ENCODE data around the gene CCDC15.

The CCDC15 gene

DNA sequence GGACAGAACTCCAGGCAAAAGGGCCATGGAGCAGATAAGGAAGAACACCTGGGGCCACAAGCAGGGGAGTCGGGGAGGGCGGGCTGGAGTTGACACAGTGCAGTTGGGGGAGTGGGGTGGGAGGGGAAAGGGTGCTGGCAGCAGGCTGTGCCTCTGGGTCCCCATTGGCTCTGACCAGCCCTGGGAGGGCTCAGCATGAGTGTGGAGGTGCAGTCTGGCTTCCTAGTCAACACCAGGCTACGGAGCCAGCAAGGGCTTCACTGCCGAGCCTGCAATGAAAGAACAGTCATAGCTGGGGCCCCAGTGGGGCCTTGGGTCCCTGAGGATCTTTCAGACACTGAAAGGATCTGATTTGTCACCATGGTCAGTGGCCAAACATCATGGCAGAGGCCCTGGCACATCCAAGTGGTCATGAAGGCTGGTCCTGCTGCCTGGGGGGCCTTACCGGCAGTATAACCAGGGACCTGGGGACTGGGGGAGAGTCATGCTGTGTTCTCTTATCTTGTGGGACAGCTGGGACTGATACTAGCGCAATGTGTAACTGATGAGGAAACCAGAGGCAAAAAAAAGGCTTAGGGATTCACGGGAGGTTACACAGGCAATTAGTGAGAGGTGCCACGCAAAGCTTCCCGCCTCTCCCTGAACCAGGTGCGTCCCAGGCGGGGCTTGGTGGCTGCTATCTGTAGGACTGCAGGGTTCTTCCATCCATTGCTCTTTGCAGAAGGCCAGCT lies 120.7 kb downstream of the CCDC15 start (continued):
- TF ChIP-seq, protein P1, sequence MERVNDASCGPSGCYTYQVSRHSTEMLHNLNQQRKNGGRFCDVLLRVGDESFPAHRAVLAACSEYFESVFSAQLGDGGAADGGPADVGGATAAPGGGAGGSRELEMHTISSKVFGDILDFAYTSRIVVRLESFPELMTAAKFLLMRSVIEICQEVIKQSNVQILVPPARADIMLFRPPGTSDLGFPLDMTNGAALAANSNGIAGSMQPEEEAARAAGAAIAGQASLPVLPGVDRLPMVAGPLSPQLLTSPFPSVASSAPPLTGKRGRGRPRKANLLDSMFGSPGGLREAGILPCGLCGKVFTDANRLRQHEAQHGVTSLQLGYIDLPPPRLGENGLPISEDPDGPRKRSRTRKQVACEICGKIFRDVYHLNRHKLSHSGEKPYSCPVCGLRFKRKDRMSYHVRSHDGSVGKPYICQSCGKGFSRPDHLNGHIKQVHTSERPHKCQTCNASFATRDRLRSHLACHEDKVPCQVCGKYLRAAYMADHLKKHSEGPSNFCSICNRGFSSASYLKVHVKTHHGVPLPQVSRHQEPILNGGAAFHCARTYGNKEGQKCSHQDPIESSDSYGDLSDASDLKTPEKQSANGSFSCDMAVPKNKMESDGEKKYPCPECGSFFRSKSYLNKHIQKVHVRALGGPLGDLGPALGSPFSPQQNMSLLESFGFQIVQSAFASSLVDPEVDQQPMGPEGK (CRISPR knock-in tag; IDR thresholded peaks at IDR 0.05; ENCODE audit: borderline replicate concordance): no peak
- TF ChIP-seq ARNTL (CRISPR knock-in tag; IDR thresholded peaks at IDR 0.05; ENCODE audit: borderline replicate concordance, low read depth): no peak

GRCh38 chr11:125075242-125075625 lies 121.2 kb downstream of the CCDC15 start:
- ATAC-seq: no peak
- TF ChIP-seq ZNF8 (CRISPR knock-in tag; IDR thresholded peaks at IDR 0.05): no peak
- no peak for TF ChIP-seq ISL1 (CRISPR knock-in tag; IDR thresholded peaks at IDR 0.05)
- no peak for TF ChIP-seq ZNF70 (CRISPR knock-in tag; IDR thresholded peaks at IDR 0.05)

- ATAC-seq: no peak; the same call in 2 of the 3 replicates
- no peak for TF ChIP-seq CSDC2 (CRISPR knock-in tag; IDR thresholded peaks at IDR 0.05)
Observed at GRCh38 chr11:125075900-125076317, 121.9 kb downstream of the CCDC15 start.

DNA sequence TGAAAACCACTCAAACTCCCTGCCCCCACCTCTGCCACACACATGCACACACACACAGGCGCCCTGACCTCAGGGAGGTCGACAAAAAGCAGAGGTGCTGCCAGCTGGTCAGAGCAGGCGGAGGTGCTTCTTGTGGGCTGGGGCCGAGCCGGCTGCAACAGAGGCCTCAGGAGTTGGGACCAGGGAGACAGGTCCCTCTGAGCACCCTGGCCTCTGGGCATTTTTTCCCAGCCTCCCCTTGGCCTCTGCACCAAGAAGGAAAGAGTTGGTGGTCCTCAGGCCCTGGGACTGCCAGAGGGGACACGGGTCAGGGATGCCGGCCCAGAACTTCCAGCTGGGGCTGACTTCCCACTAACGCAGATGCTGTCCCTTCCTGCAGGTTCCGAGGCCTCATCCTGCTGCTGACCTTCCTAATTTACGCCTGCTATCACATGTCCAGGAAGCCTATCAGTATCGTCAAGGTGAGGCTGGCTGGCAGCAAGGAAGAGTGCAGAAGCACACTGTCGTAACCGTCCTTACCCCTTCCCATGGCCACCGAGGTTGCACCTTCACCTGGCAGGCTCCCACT lies 122.5 kb downstream of the CCDC15 start:
- ATAC-seq: no peak
- TF ChIP-seq ZC3H10 (CRISPR knock-in tag; IDR thresholded peaks at IDR 0.05) (no peak), SNAI2 (CRISPR knock-in tag; IDR thresholded peaks at IDR 0.05) (no peak), OSR1 (CRISPR knock-in tag; IDR thresholded peaks at IDR 0.05) (no peak), BACH2 (CRISPR knock-in tag; IDR thresholded peaks at IDR 0.05; ENCODE audit: borderline replicate concordance) (no peak), ZFP3 (CRISPR knock-in tag; IDR thresholded peaks at IDR 0.05) (no peak), TOX (CRISPR knock-in tag; IDR thresholded peaks at IDR 0.05; ENCODE audit: borderline replicate concordance) (no peak), ZNF8 (CRISPR knock-in tag; IDR thresholded peaks at IDR 0.05) (no peak), ZFP30 (CRISPR knock-in tag; IDR thresholded peaks at IDR 0.05) (no peak), ZNF565 (CRISPR knock-in tag; conservative IDR thresholded peaks at IDR 0.05; ENCODE audit: low read depth) (no peak), ARNTL (CRISPR knock-in tag; IDR thresholded peaks at IDR 0.05; ENCODE audit: borderline replicate concordance, low read depth) (no peak), GLIS3 (CRISPR knock-in tag; IDR thresholded peaks at IDR 0.05) (no peak), ISL1 (CRISPR knock-in tag; IDR thresholded peaks at IDR 0.05) (no peak), TSHZ2 (CRISPR knock-in tag; IDR thresholded peaks at IDR 0.05) (no peak), ZNF70 (CRISPR knock-in tag; IDR thresholded peaks at IDR 0.05) (no peak)
- TF ChIP-seq, protein P2, sequence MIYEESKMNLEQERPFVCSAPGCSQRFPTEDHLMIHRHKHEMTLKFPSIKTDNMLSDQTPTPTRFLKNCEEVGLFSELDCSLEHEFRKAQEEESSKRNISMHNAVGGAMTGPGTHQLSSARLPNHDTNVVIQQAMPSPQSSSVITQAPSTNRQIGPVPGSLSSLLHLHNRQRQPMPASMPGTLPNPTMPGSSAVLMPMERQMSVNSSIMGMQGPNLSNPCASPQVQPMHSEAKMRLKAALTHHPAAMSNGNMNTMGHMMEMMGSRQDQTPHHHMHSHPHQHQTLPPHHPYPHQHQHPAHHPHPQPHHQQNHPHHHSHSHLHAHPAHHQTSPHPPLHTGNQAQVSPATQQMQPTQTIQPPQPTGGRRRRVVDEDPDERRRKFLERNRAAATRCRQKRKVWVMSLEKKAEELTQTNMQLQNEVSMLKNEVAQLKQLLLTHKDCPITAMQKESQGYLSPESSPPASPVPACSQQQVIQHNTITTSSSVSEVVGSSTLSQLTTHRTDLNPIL (CRISPR knock-in tag; IDR thresholded peaks at IDR 0.05; ENCODE audit: low read depth): no peak

GRCh38 chr11:125078016-125078415 lies 124.0 kb downstream of the CCDC15 start:
- ATAC-seq: no peak
- no peak for TF ChIP-seq ZC3H10 (CRISPR knock-in tag; IDR thresholded peaks at IDR 0.05)
- TF ChIP-seq GLIS3 (CRISPR knock-in tag; IDR thresholded peaks at IDR 0.05): no peak
- TF ChIP-seq ZNF70 (CRISPR knock-in tag; IDR thresholded peaks at IDR 0.05): no peak
- no peak for TF ChIP-seq RARB (CRISPR knock-in tag; IDR thresholded peaks at IDR 0.05)
- TF ChIP-seq, protein P2 (CRISPR knock-in tag; IDR thresholded peaks at IDR 0.05; ENCODE audit: low read depth): no peak
- no peak for TF ChIP-seq ARNTL (CRISPR knock-in tag; IDR thresholded peaks at IDR 0.05; ENCODE audit: borderline replicate concordance, low read depth)

All from SK-N-SH treated with all-trans-retinoic acid at 6 μM for 48 hours (cell line).